GM12874 (cell line): Measurements from ENCODE around the gene PREX1.

Source experiments
- CTCF ChIP-seq: IDR thresholded peaks from 2 replicates; pipeline ENCODE4 v1.5.1; 2011; ENCODE audit warnings: low read depth, mild to moderate bottlenecking, control low read depth, low read length, moderate library complexity; ENCODE audit not compliant: insufficient read depth

PREX1 gene

GRCh38 chr20:48826069-48826468, 1.7 kb downstream of the PREX1 start:
- no peak for TF ChIP-seq CTCF

GRCh38 chr20:48825566-48825920, 2.3 kb downstream of the PREX1 start:
- TF ChIP-seq CTCF = no peak

- TF ChIP-seq CTCF = no peak
Measured at GRCh38 chr20:48824830-48825565, 2.8 kb downstream of the PREX1 start.

GRCh38 chr20:48823960-48824498, 3.8 kb downstream of the PREX1 start:
- no peak for TF ChIP-seq CTCF

- no peak for TF ChIP-seq CTCF
Measured at GRCh38 chr20:48823476-48823875, 4.3 kb downstream of the PREX1 start.

- TF ChIP-seq CTCF = no peak
Measured at GRCh38 chr20:48822879-48823385, 4.9 kb downstream of the PREX1 start.

- no peak for TF ChIP-seq CTCF
Measured at GRCh38 chr20:48822178-48822577, 5.6 kb downstream of the PREX1 start.
